H1 (cell line): ENCODE results near the gene NEDD4. TPM values are rescaled to one million over a fixed set of nuclear protein-coding genes. Genes with fewer than 3 reads are reported as not detected.

ENCODE experiments used
- CTCF ChIA-PET: fragments of 300-600 bp; sonication (Branson Sonifier 250); formaldehyde crosslinking; loops from one replicate; lab custom pipeline; 2021; ENCODE audit not compliant: partially characterized antibody; lab: Charles Lee
- POLR2A ChIA-PET: fragments of 300-600 bp; sonication (Branson Sonifier 250); formaldehyde crosslinking; loops from one replicate; lab custom pipeline; 2021; ENCODE audit warnings: inconsistent platforms; ENCODE audit not compliant: partially characterized antibody; lab: Charles Lee
- DNase-seq, 2 experiments: peaks; one replicate each; pipeline versions ENCODE4 v3.0.0 to v3.0.0-alpha.2; 2010 to 2022; ENCODE audit warnings: low spot score in 2 of 2, low read depth in 1 of 2, mixed read lengths in 1 of 2
- FAIRE-seq: peaks from 2 replicates; lab custom pipeline; 2011; peaks lifted over from hg19 to GRCh38; lab: Jason Lieb, UNC
- H2AFZ ChIP-seq: 2 replicates; pipeline ENCODE4 v1.8.1; 2012; ENCODE audit warnings: low read length, inconsistent platforms
- H2AK5ac ChIP-seq: 2 replicates; pipeline ENCODE4 v1.6.1; 2013; ENCODE audit warnings: low read depth, low read length
- H2BK120ac ChIP-seq: replicated peaks from 2 replicates; pipeline ENCODE3; 2013; ENCODE audit warnings: low read depth, low read length, inconsistent platforms
- H2BK12ac ChIP-seq: 2 replicates; pipeline ENCODE4 v1.6.1; 2013; ENCODE audit warnings: low read depth, low read length
- H2BK15ac ChIP-seq: 2 replicates; pipeline ENCODE4 v1.6.1; 2013; ENCODE audit warnings: low read length
- H2BK20ac ChIP-seq: 2 replicates; pipeline ENCODE4 v1.6.1; 2013; ENCODE audit warnings: low read length
- H2BK5ac ChIP-seq: 2 replicates; pipeline ENCODE4 v1.6.1; 2013; ENCODE audit warnings: low read depth, low read length
- H3K14ac ChIP-seq: 2 replicates; pipeline ENCODE4 v1.6.1; 2013; ENCODE audit warnings: inconsistent platforms; ENCODE audit not compliant: insufficient read length
- H3K18ac ChIP-seq: 2 replicates; pipeline ENCODE4 v1.6.1; 2013; ENCODE audit warnings: low read length; ENCODE audit errors: extremely low read depth
- H3K23ac ChIP-seq: 2 replicates; pipeline ENCODE4 v1.6.1; 2013; ENCODE audit warnings: inconsistent platforms; ENCODE audit not compliant: insufficient read length
- H3K23me2 ChIP-seq: 2 replicates; pipeline ENCODE4 v1.6.1; 2013; ENCODE audit warnings: low read depth, low read length
- H3K27ac ChIP-seq: 2 replicates; pipeline ENCODE4 v1.6.1; 2011; ENCODE audit warnings: low read depth, low read length, inconsistent platforms
- H3K27me3 ChIP-seq, 4 experiments: replicated peaks in 1 of 4; 1 replicate in 1 of 4; 2 replicates in 3 of 4; pipeline versions ENCODE4 v1.6.1 to v1.8.1; 2011 to 2013; ENCODE audit warnings: low read length in 3 of 4, mild to moderate bottlenecking in 3 of 4, inconsistent platforms in 2 of 4, mixed read lengths in 2 of 4, moderate library complexity in 1 of 4; ENCODE audit not compliant: control insufficient read depth in 3 of 4, insufficient read depth in 3 of 4; ENCODE audit errors: extremely low read depth in 1 of 4
- H3K36me3 ChIP-seq, 4 experiments: 2 replicates each; pipeline versions ENCODE4 v1.6.1 to v1.8.1; 2011 to 2013; ENCODE audit warnings: mild to moderate bottlenecking in 4 of 4, low read length in 3 of 4, moderate library complexity in 2 of 4, control low read depth in 1 of 4, inconsistent platforms in 1 of 4; ENCODE audit not compliant: insufficient read depth in 4 of 4, control insufficient read depth in 2 of 4
- H3K4ac ChIP-seq: replicated peaks from 2 replicates; pipeline ENCODE3; 2013; ENCODE audit warnings: low read length, low read depth, mixed read lengths, inconsistent platforms; ENCODE audit not compliant: insufficient read length
- H3K4me1 ChIP-seq, 4 experiments: replicated peaks in 1 of 4; 1 replicate in 1 of 4; 2 replicates in 3 of 4; pipeline versions ENCODE4 v1.6.1 to v1.8.1; 2011 to 2013; ENCODE audit warnings: low read length in 3 of 4, inconsistent platforms in 2 of 4, mixed read lengths in 1 of 4; ENCODE audit not compliant: insufficient read depth in 4 of 4, control insufficient read depth in 3 of 4
- H3K4me2 ChIP-seq, 2 experiments: 2 replicates each; pipeline versions ENCODE4 v1.6.1 to v1.8.1; 2011 to 2013; ENCODE audit warnings: low read depth in 2 of 2, low read length in 2 of 2, control low read depth in 1 of 2, inconsistent platforms in 1 of 2, mild to moderate bottlenecking in 1 of 2; ENCODE audit not compliant: insufficient read depth in 1 of 2
- H3K4me3 ChIP-seq, 4 experiments: fragments of 200-600, 300-600 bp in 1 of 4; sonication (generic), shearing (Covaris generic), sonication (Bioruptor Twin) in 1 of 4; 2 replicates each; pipeline versions ENCODE4 v1.5.1 to v1.8.1; 2011 to 2016; ENCODE audit warnings: low read length in 4 of 4, low read depth in 3 of 4, control low read depth in 2 of 4, inconsistent platforms in 2 of 4, mild to moderate bottlenecking in 2 of 4, mixed read lengths in 1 of 4, moderate library complexity in 1 of 4; ENCODE audit not compliant: insufficient read depth in 2 of 4; ENCODE audit errors: extremely low read depth in 1 of 4
- H3K56ac ChIP-seq: replicated peaks from 2 replicates; pipeline ENCODE3; 2013; ENCODE audit warnings: low read depth, mild to moderate bottlenecking, mixed read lengths, low read length, inconsistent platforms; ENCODE audit not compliant: insufficient read length
- H3K79me1 ChIP-seq: 2 replicates; pipeline ENCODE4 v1.6.1; 2013; ENCODE audit warnings: low read depth, low read length, control low read depth
- H3K79me2 ChIP-seq, 2 experiments: 2 replicates each; pipeline versions ENCODE4 v1.6.1 to v1.8.1; 2012 to 2013; ENCODE audit warnings: low read length in 2 of 2, mild to moderate bottlenecking in 2 of 2, inconsistent platforms in 1 of 2; ENCODE audit not compliant: insufficient read depth in 2 of 2, control insufficient read depth in 1 of 2
- H3K9ac ChIP-seq, 4 experiments: replicated peaks in 1 of 4; 1 replicate in 1 of 4; 2 replicates in 3 of 4; pipeline versions ENCODE4 v1.6.1 to v1.8.1; 2011 to 2013; ENCODE audit warnings: low read depth in 3 of 4, low read length in 3 of 4, control low read depth in 2 of 4, mild to moderate bottlenecking in 2 of 4, moderate library complexity in 2 of 4, inconsistent platforms in 1 of 4; ENCODE audit errors: extremely low read depth in 1 of 4
- H3K9me3 ChIP-seq, 2 experiments: 2 replicates each; pipeline versions ENCODE4 v1.6.1 to v1.8.1; 2012 to 2013; ENCODE audit warnings: mild to moderate bottlenecking in 2 of 2, moderate library complexity in 2 of 2, control low read depth in 1 of 2, inconsistent platforms in 1 of 2, low read depth in 1 of 2, low read length in 1 of 2, mixed read lengths in 1 of 2; ENCODE audit not compliant: insufficient read depth in 2 of 2
- H4K20me1 ChIP-seq, 2 experiments: replicated peaks in 1 of 2; 2 replicates each; pipeline versions ENCODE3 to v1.8.1; 2011 to 2013; ENCODE audit warnings: inconsistent platforms in 2 of 2, low read length in 2 of 2, mild to moderate bottlenecking in 1 of 2; ENCODE audit not compliant: insufficient read depth in 2 of 2, control insufficient read depth in 1 of 2
- H4K5ac ChIP-seq: 2 replicates; pipeline ENCODE4 v1.6.1; 2013; ENCODE audit warnings: low read length, low read depth, mixed read lengths, inconsistent platforms; ENCODE audit not compliant: insufficient read length
- H4K8ac ChIP-seq: 2 replicates; pipeline ENCODE4 v1.8.0; 2013; ENCODE audit warnings: mild to moderate bottlenecking, moderate library complexity, low read length, inconsistent platforms; ENCODE audit not compliant: insufficient read depth; ENCODE audit errors: extremely low read depth
- H4K91ac ChIP-seq: replicated peaks from 2 replicates; pipeline ENCODE3; 2013; ENCODE audit warnings: low read length, mixed read lengths, inconsistent platforms; ENCODE audit not compliant: insufficient read length
- JUN ChIP-seq: IDR thresholded peaks from 2 replicates; pipeline ENCODE4 v1.6.1; 2011; ENCODE audit warnings: low read depth, mild to moderate bottlenecking, improper control_type of control experiment, low read length
- SIN3A ChIP-seq, 2 experiments: IDR thresholded peaks in 1 of 2; conservative IDR thresholded peaks in 1 of 2; 2 replicates each; pipeline ENCODE4 v1.6.1; 2011 to 2012; ENCODE audit warnings: low read length in 2 of 2, improper control_type of control experiment in 1 of 2, low read depth in 1 of 2, mild to moderate bottlenecking in 1 of 2
- SP1 ChIP-seq: IDR thresholded peaks from 2 replicates; pipeline ENCODE4 v1.6.1; 2011; ENCODE audit warnings: low read depth, low read length
- TBP ChIP-seq: IDR thresholded peaks from 2 replicates; pipeline ENCODE4 v1.6.1; 2011; ENCODE audit warnings: low read depth, low read length, improper control_type of control experiment
- WGBS, 2 experiments: shearing (Covaris generic) in 1 of 2; methylation state at CpG; one replicate each; pipeline versions ENCODE4 v1.1.6 to v1.1.7; 2013 to 2015; ENCODE audit warnings: low lambda C conversion rate in 2 of 2, mixed read lengths in 2 of 2, inconsistent platforms in 1 of 2, low coverage in 1 of 2, missing lambda C conversion rate in 1 of 2; ENCODE audit not compliant: insufficient replicate concordance in 2 of 2, insufficient coverage in 1 of 2, insufficient read length in 1 of 2; ENCODE audit errors: extremely low coverage in 1 of 2, missing lambda C conversion rate in 1 of 2; 5-methylcytosine and 5-hydroxymethylcytosine counted together
- polyA plus RNA-seq, 7 experiments: library from polyadenylated mRNA; depleted of rRNA in 3 of 7; stranded (reverse) in 5 of 7; unstranded in 2 of 7; fragments of >200 nt in 5 of 7; fragments of 200-250 nt in 2 of 7; gene quantifications; 1 replicate in 5 of 7; 2 replicates in 1 of 7; 4 replicates in 1 of 7; pipeline versions ENCODE4 v1.2.1 to v1.2.3, GENCODE V29; 2011 to 2013; ENCODE audit warnings: missing spikeins in 2 of 7, mixed read lengths in 2 of 7
- total RNA-seq: library from RNA; stranded (reverse); fragmentation: NEBNext Ultra II Directional; extraction: Animal tissue kit (Norgen Biotek cat#: 25700); gene quantifications from 2 replicates; pipeline ENCODE4 v1.2.1, GENCODE V29; 2021

The NEDD4 gene
- total and polyA plus RNA-seq, 2 of the 8 experiments (the other 6 are each of a cell fraction or from before 2014, with no cell fraction given), result 0.95 to 3.9 TPM

- Histone ChIP-seq H3K27ac (no peak overlapping the region), H3K23me2 (no peaks in the 10 kb centered on the region), H4K20me1 (no peaks in the 10 kb centered on the region), H2BK15ac (no peak overlapping the region), H2AK5ac (no peak overlapping the region), H3K4me2 (no peak overlapping the region), H3K4me3 (no peak overlapping the region), H3K18ac (no peak overlapping the region), H3K4ac (no peak overlapping the region), H2AFZ (no peak overlapping the region), H3K79me2 (no peaks in the 10 kb centered on the region), H3K9me3 (no peaks in the 10 kb centered on the region), H3K27me3 (no peaks in the 10 kb centered on the region), H3K9ac (no peak overlapping the region), H2BK120ac (no peak overlapping the region), H2BK5ac (no peak overlapping the region), H3K14ac (no peak overlapping the region), H4K91ac (no peak overlapping the region), H3K56ac (no peak overlapping the region), H2BK12ac (no peak overlapping the region), H3K4me1 (no peaks in the 10 kb centered on the region), H3K36me3 (no peaks in the 10 kb centered on the region), H4K8ac (no peak overlapping the region), H2BK20ac (no peak overlapping the region), H3K23ac (no peak overlapping the region), H4K5ac (no peak overlapping the region), H3K79me1 (no peaks in the 10 kb centered on the region)
- DNase-seq, result no peak
- no peak for FAIRE-seq
- CTCF ChIA-PET, result interaction anchor here (1.0 to 2.2 kb wide), 3 partner anchors 11 to 327 kb away, joined by 3 to 7 read pairs (median 6); no protein-coding TSS in a partner anchor
- TF ChIP-seq SP1 (no peak), JUN (no peak), TBP (no peak), SIN3A (conservative IDR thresholded peaks at IDR 0.05 in 1 of 2, IDR thresholded peaks at IDR 0.05 in 1 of 2; ENCODE audit: low read depth in 1 of 2, low read length in 2 of 2) (no peak)
- WGBS, 2 experiments, result 94% methylated on average over 4 of the region's 4 CpGs; no CpG with 5 or more reads in 1 of the 2 experiments
- POLR2A ChIA-PET, result interaction anchor here (1.0 kb wide), 1 partner anchor 9 kb away, joined by 3 read pairs; no protein-coding TSS in a partner anchor
Measured at GRCh38 chr15:55853134-55853533, 140.3 kb downstream of the NEDD4 start.
